HepG2 (cell line): Measurements from ENCODE around the gene CLEC16A. TPM values are rescaled to one million over a fixed set of nuclear protein-coding genes. Genes with fewer than 3 reads are reported as not detected.

Experiments used
- ATRX ChIP-seq: sonication (generic); formaldehyde crosslinking; IDR thresholded peaks from 2 replicates; pipeline ENCODE4 v1.4.0; 2020; ENCODE audit warnings: missing genetic modification reagents, borderline replicate concordance
- CEBPB ChIP-seq: IDR thresholded peaks from 2 replicates; pipeline ENCODE4 v1.6.1; 2011; ENCODE audit warnings: low read depth, low read length, improper control_type of control experiment, borderline replicate concordance
- DBP ChIP-seq: sonication (generic); formaldehyde crosslinking; IDR thresholded peaks from 2 replicates; pipeline ENCODE4 v1.4.0; 2020; ENCODE audit warnings: missing genetic modification reagents; ENCODE audit errors: not compliant biosample characterization
- FIP1L1 ChIP-seq: fragments of 200-400 bp; formaldehyde crosslinking; IDR thresholded peaks from 2 replicates; pipeline ENCODE4 v1.6.1; 2018; ENCODE audit warnings: low read depth, mild to moderate bottlenecking, low read length, moderate library complexity, borderline replicate concordance; ENCODE audit not compliant: insufficient read depth
- HNF4G ChIP-seq, 2 experiments: sonication (generic) in 1 of 2; formaldehyde crosslinking in 1 of 2; IDR thresholded peaks; 2 replicates each; pipeline versions ENCODE4 v1.4.0 to v1.6.1; 2011 to 2020; ENCODE audit warnings: borderline replicate concordance in 2 of 2, low read depth in 2 of 2, mild to moderate bottlenecking in 2 of 2, low read length in 1 of 2, missing genetic modification reagents in 1 of 2, moderate library complexity in 1 of 2
- KMT2B ChIP-seq: IDR thresholded peaks from 2 replicates; pipeline ENCODE4 v1.6.1; 2016; ENCODE audit warnings: missing genetic modification reagents, missing compliant biosample characterization
- PRDM10 ChIP-seq: sonication (generic); formaldehyde crosslinking; IDR thresholded peaks from 2 replicates; pipeline ENCODE4 v1.4.0; 2020; ENCODE audit warnings: low read depth, missing genetic modification reagents
- RFXANK ChIP-seq: IDR thresholded peaks from 2 replicates; pipeline ENCODE4 v1.6.1; 2016
- SMYD3 ChIP-seq: sonication (generic); formaldehyde crosslinking; IDR thresholded peaks from 2 replicates; pipeline ENCODE4 v1.8.1; 2023; ENCODE audit warnings: mild to moderate bottlenecking, missing genetic modification reagents
- SOX6 ChIP-seq, 2 experiments: fragments of 450-650 bp in 1 of 2; sonication (generic) in 1 of 2; formaldehyde crosslinking in 1 of 2; IDR thresholded peaks; 2 replicates each; pipeline versions ENCODE4 v1.4.0 to v1.6.1; 2017 to 2020; ENCODE audit warnings: antibody characterized with exemption in 1 of 2, mild to moderate bottlenecking in 1 of 2, missing genetic modification reagents in 1 of 2
- SYNCRIP ChIP-seq: fragments of 200-400 bp; formaldehyde crosslinking; IDR thresholded peaks from 2 replicates; pipeline ENCODE4 v1.6.1; 2018; ENCODE audit warnings: mild to moderate bottlenecking, low read depth, low read length; ENCODE audit not compliant: insufficient read depth
- UBTF ChIP-seq: sonication (generic); formaldehyde crosslinking; IDR thresholded peaks from 2 replicates; pipeline ENCODE4 v1.4.0; 2020; ENCODE audit warnings: mild to moderate bottlenecking, missing genetic modification reagents
- ZNF232 ChIP-seq: sonication (generic); formaldehyde crosslinking; IDR thresholded peaks from 2 replicates; pipeline ENCODE4 v1.4.0; 2020; ENCODE audit warnings: missing genetic modification reagents, borderline replicate concordance
- ZNF331 ChIP-seq: sonication (generic); formaldehyde crosslinking; IDR thresholded peaks from 2 replicates; pipeline ENCODE4 v1.4.0; 2020; ENCODE audit warnings: missing genetic modification reagents
- ZNF34 ChIP-seq: sonication (generic); formaldehyde crosslinking; IDR thresholded peaks from 2 replicates; pipeline ENCODE4 v1.4.0; 2020; ENCODE audit warnings: mild to moderate bottlenecking, missing genetic modification reagents, borderline replicate concordance
- ZNF747 ChIP-seq: sonication (generic); formaldehyde crosslinking; IDR thresholded peaks from 2 replicates; pipeline ENCODE4 v1.8.1; 2023; ENCODE audit warnings: missing genetic modification reagents, mild to moderate bottlenecking, borderline replicate concordance
- polyA plus RNA-seq, 8 experiments: library from polyadenylated mRNA; depleted of rRNA in 3 of 8; stranded (reverse) in 7 of 8; unstranded in 1 of 8; fragments of >200 nt; fragmentation: Illumina TruSeq in 4 of 8; extraction: Trizol in 4 of 8; gene quantifications; 2 replicates each; pipeline versions ENCODE4 v1.2.1 to v1.2.3, GENCODE V29; 2011 to 2016; ENCODE audit warnings: low read depth in 4 of 8, missing spikeins in 1 of 8, mixed read lengths in 1 of 8; ENCODE audit not compliant: insufficient read depth in 1 of 8
- total RNA-seq, 5 experiments: library from RNA; depleted of rRNA; stranded (reverse); fragments of >200 nt; fragmentation: Illumina TruSeq; extraction: Trizol; gene quantifications; 2 replicates each; pipeline ENCODE4 v1.2.3, GENCODE V29; 2016; ENCODE audit warnings: low read depth in 1 of 5
- TF ChIP-seq, protein P1 (sequence below): sonication (generic); formaldehyde crosslinking; IDR thresholded peaks from 2 replicates; pipeline ENCODE4 v1.5.1; 2020; ENCODE audit warnings: missing genetic modification reagents, mild to moderate bottlenecking, borderline replicate concordance

Gene CLEC16A
- total and polyA plus RNA-seq, 2 of the 13 experiments (the other 11 are each of a cell fraction or from before 2014, with no cell fraction given): 8.5 to 10.3 TPM

GRCh38 chr16:11139326-11140097 is 195.1 kb downstream of the CLEC16A start (continued):
- TF ChIP-seq KMT2B (CRISPR knock-in tag) (no peak; the same call in none of the 2 replicates), PRDM10 (CRISPR knock-in tag) (peak; percentile 22; the same call in 1 of the 2 replicates), FIP1L1 (no peak), CEBPB (peak; percentile 98), RFXANK (0 out of 2 replicates have a peak, but pooled peaks have one; percentile 72), ZNF34 (CRISPR knock-in tag) (no peak), ZNF331 (peak; percentile 98), DBP (CRISPR knock-in tag) (no peak), SYNCRIP (no peak), ATRX (no peak), ZNF747 (peak; percentile 63; the same call in 1 of the 2 replicates), SOX6 (IDR thresholded peaks at IDR 0.05) (no peak), SOX6 (CRISPR knock-in tag; IDR thresholded peaks at IDR 0.05) (peak; percentile 91), ZNF232 (CRISPR knock-in tag) (no peak), HNF4G (IDR thresholded peaks at IDR 0.05; ENCODE audit: borderline replicate concordance, low read depth, low read length) (no peak), HNF4G (CRISPR knock-in tag; IDR thresholded peaks at IDR 0.05; ENCODE audit: borderline replicate concordance, low read depth) (no peak), UBTF (CRISPR knock-in tag) (peak; percentile 22; the same call in 1 of the 2 replicates), SMYD3 (CRISPR knock-in tag) (peak; percentile 83; the same call in 1 of the 2 replicates)
- TF ChIP-seq, protein P1, sequence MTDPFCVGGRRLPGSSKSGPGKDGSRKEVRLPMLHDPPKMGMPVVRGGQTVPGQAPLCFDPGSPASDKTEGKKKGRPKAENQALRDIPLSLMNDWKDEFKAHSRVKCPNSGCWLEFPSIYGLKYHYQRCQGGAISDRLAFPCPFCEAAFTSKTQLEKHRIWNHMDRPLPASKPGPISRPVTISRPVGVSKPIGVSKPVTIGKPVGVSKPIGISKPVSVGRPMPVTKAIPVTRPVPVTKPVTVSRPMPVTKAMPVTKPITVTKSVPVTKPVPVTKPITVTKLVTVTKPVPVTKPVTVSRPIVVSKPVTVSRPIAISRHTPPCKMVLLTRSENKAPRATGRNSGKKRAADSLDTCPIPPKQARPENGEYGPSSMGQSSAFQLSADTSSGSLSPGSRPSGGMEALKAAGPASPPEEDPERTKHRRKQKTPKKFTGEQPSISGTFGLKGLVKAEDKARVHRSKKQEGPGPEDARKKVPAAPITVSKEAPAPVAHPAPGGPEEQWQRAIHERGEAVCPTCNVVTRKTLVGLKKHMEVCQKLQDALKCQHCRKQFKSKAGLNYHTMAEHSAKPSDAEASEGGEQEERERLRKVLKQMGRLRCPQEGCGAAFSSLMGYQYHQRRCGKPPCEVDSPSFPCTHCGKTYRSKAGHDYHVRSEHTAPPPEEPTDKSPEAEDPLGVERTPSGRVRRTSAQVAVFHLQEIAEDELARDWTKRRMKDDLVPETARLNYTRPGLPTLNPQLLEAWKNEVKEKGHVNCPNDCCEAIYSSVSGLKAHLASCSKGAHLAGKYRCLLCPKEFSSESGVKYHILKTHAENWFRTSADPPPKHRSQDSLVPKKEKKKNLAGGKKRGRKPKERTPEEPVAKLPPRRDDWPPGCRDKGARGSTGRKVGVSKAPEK: no peak
